Gastrocnemius medialis (tissue), 4 donors: ENCODE data around the gene CCDC170. TPM values are rescaled to one million over a fixed set of nuclear protein-coding genes. Genes with fewer than 3 reads are reported as not detected.

Experiments
- ATAC-seq, 2 donors: fragments of 150-250 bp; one replicate each; pipeline ENCODE4 v1.9.1; 2016
- DNase-seq, 2 donors: peaks; one replicate each; pipeline ENCODE4 v3.0.0-alpha.2; 2019
- H3K27ac ChIP-seq, 4 donors: fragments of 200-600 bp; sonication (generic); 1 replicate in 1 of 4; 2 replicates in 3 of 4; pipeline ENCODE4 v1.5.1; 2016 to 2018; ENCODE audit warnings: mild to moderate bottlenecking in 2 of 4, moderate library complexity in 1 of 4
- H3K27me3 ChIP-seq, 3 donors: fragments of 200-600 bp; sonication (generic) in 2 of 3; 1 replicate in 1 of 3; 2 replicates in 2 of 3; pipeline versions ENCODE4 v1.5.1 to v1.6.0; 2016 to 2019; ENCODE audit warnings: mild to moderate bottlenecking in 1 of 3, moderate library complexity in 1 of 3
- H3K36me3 ChIP-seq, 2 donors: fragments of 200-600 bp; sonication (generic) in 1 of 2; one replicate each; pipeline ENCODE4 v1.5.1; 2017 to 2018
- H3K4me1 ChIP-seq, 2 donors: fragments of 200-600 bp; sonication (generic) in 1 of 2; one replicate each; pipeline ENCODE4 v1.5.1; 2016 to 2017; ENCODE audit warnings: mild to moderate bottlenecking in 2 of 2
- H3K4me3 ChIP-seq, 4 donors: fragments of 200-600 bp; sonication (generic) in 3 of 4; 1 replicate in 1 of 4; 2 replicates in 3 of 4; pipeline ENCODE4 v1.5.1; 2016 to 2019; ENCODE audit warnings: mild to moderate bottlenecking in 2 of 4
- H3K9me3 ChIP-seq, 3 donors: fragments of 200-600 bp; sonication (generic) in 2 of 3; 1 replicate in 1 of 3; 2 replicates in 2 of 3; pipeline ENCODE4 v1.5.1; 2016 to 2019
- CTCF ChIP-seq, 5 experiments: fragments of 450-650 bp in 3 of 5; fragments of 200-600 bp in 2 of 5; sonication (generic) in 2 of 5; IDR thresholded peaks in 4 of 5; conservative IDR thresholded peaks in 1 of 5; 1 replicate in 4 of 5; 2 replicates in 1 of 5; pipeline ENCODE4 v1.5.1; 2016 to 2019; ENCODE audit warnings: antibody characterized with exemption in 5 of 5, mild to moderate bottlenecking in 3 of 5, moderate library complexity in 3 of 5
- POLR2A ChIP-seq, 2 donors: fragments of 450-650 bp; IDR thresholded peaks; one replicate each; pipeline ENCODE4 v1.6.1; 2017; ENCODE audit warnings: antibody characterized with exemption in 2 of 2, mild to moderate bottlenecking in 2 of 2, moderate library complexity in 2 of 2
- in situ Hi-C, 4 donors: fragments of 200-750 bp; cut with MboI; loops; one replicate each; pipeline versions ENCODE4 v1.15.0 to v1.8.0; 2017; ENCODE audit warnings: low sequenced_read_pairs in 4 of 4
- intact Hi-C: fragments of 100-400 bp; cut with DNase I; formaldehyde crosslinking; loops from one replicate; pipeline ENCODE4 v1.15.1; 2023; ENCODE audit warnings: low total_unique reads
- total RNA-seq, 4 donors: library from RNA; depleted of rRNA; stranded (reverse); fragments of >200 nt; gene quantifications; one replicate each; pipeline versions ENCODE4 v1.1.0 to v1.2.3, GENCODE V29; 2016

The CCDC170 gene
- total RNA-seq, 4 donors from 2014 or later, result 0.04 to 0.05 TPM; not detected in 2

DNA sequence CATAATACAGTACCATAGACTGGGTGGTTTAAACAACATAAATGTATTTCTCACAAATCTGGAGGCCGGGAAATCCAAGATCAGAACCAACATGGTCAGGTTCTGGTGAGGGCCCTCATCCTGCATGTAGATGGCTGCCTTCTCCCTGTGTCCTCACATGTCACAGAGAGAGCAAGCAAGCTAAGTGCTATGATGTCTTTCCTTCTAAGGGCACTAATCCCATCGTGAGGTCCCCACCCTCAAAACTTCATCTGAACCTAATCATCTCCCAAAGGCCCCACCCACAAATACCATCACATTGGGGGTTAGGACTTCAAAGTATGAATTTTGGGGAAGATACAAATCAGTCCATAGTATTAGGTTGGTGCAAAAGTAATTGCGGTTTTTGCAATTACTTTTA lies 56.8 kb downstream of the CCDC170 start:
- TF ChIP-seq CTCF (IDR thresholded peaks at IDR 0.05 in 4 of 5, conservative IDR thresholded peaks at IDR 0.05 in 1 of 5) (no peak), POLR2A (IDR thresholded peaks at IDR 0.05) (no peak)
- no peak overlapping the region for H3K27ac ChIP-seq
- in situ Hi-C loops (no loop called here), intact Hi-C loops (no loop called here)
- H3K36me3 ChIP-seq, result no peaks in the 10 kb centered on the region
- no peaks in the 10 kb centered on the region for H3K9me3 ChIP-seq
- no peak for DNase-seq
- H3K4me1 ChIP-seq, result no peaks in the 10 kb centered on the region
- no peak for ATAC-seq
- no peak overlapping the region for H3K4me3 ChIP-seq
- no peaks in the 10 kb centered on the region for H3K27me3 ChIP-seq

GRCh38 chr6:151551223-151551857 lies 57.5 kb downstream of the CCDC170 start:
- TF ChIP-seq POLR2A (IDR thresholded peaks at IDR 0.05) (no peak), CTCF (IDR thresholded peaks at IDR 0.05 in 4 of 5, conservative IDR thresholded peaks at IDR 0.05 in 1 of 5) (no peak)
- no peak overlapping the region for H3K27ac ChIP-seq
- intact Hi-C loops, result no loop called here
- in situ Hi-C loops, result no loop called here
- no peak overlapping the region for H3K4me3 ChIP-seq
- H3K27me3 ChIP-seq, result no peaks in the 10 kb centered on the region
- H3K36me3 ChIP-seq, result no peaks in the 10 kb centered on the region
- no peaks in the 10 kb centered on the region for H3K4me1 ChIP-seq
- DNase-seq (no peak), ATAC-seq (no peak)
- H3K9me3 ChIP-seq, result no peaks in the 10 kb centered on the region

- no peaks in the 10 kb centered on the region for H3K9me3 ChIP-seq
- no peak overlapping the region for H3K27ac ChIP-seq
- H3K4me3 ChIP-seq, result no peak overlapping the region
- H3K4me1 ChIP-seq, result no peaks in the 10 kb centered on the region
- no peaks in the 10 kb centered on the region for H3K36me3 ChIP-seq
- DNase-seq, result no peak
- intact Hi-C loops (no loop called here), in situ Hi-C loops (no loop called here)
- TF ChIP-seq CTCF (IDR thresholded peaks at IDR 0.05 in 4 of 5, conservative IDR thresholded peaks at IDR 0.05 in 1 of 5) (no peak), POLR2A (IDR thresholded peaks at IDR 0.05) (no peak)
- no peaks in the 10 kb centered on the region for H3K27me3 ChIP-seq
- no peak for ATAC-seq
Measured at GRCh38 chr6:151553416-151554165, 59.8 kb downstream of the CCDC170 start.

DNA sequence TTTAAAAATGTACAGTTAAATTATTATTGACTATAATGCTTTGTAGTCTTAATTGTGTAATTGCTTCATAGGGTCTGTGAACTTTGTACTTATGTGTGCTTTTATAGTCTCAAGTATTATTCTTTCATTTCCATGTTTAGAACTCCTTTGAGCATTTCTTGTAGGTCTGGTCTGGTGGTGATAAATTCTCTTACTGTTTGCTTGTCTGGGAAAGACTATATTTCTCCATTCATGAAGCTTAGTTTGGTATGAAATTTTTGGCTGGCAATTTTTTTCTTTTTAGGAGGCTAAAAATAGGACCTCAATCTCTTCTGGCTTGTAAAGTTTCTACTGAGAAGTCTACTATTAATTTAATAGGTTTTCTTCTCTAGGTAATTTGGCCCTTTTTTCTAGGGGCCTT lies 67.4 kb downstream of the CCDC170 start:
- in situ Hi-C loops, result no loop called here
- Histone ChIP-seq H3K9me3 (no peaks in the 10 kb centered on the region), H3K4me1 (no peaks in the 10 kb centered on the region), H3K4me3 (no peak overlapping the region), H3K36me3 (no peaks in the 10 kb centered on the region), H3K27ac (no peak overlapping the region), H3K27me3 (no peaks in the 10 kb centered on the region)
- intact Hi-C loops, result no loop called here
- ATAC-seq (no peak), DNase-seq (no peak)
- no peak for TF ChIP-seq POLR2A (IDR thresholded peaks at IDR 0.05)
- TF ChIP-seq CTCF (IDR thresholded peaks at IDR 0.05 in 4 of 5, conservative IDR thresholded peaks at IDR 0.05 in 1 of 5), result no peak
